Neuronal stem cell (in vitro differentiated cells): Measurements from ENCODE around the gene FNDC1.

Source experiments
- DNase-seq: peaks from one replicate; pipeline ENCODE4 v3.0.0-alpha.2; 2013; ENCODE audit warnings: low spot score
- H2AFZ ChIP-seq: one replicate; pipeline ENCODE4 v1.6.1; 2013; ENCODE audit warnings: mild to moderate bottlenecking, low read length, inconsistent platforms
- H2AK5ac ChIP-seq: 2 replicates; pipeline ENCODE4 v1.6.1; 2013; ENCODE audit warnings: low read depth, mild to moderate bottlenecking, inconsistent platforms, low read length, moderate library complexity, mixed read lengths
- H2BK120ac ChIP-seq: 2 replicates; pipeline ENCODE4 v1.6.1; 2013; ENCODE audit warnings: low read depth, mild to moderate bottlenecking, inconsistent platforms, low read length, moderate library complexity, mixed read lengths
- H2BK12ac ChIP-seq: one replicate; pipeline ENCODE4 v1.6.1; 2013; ENCODE audit warnings: low read length, inconsistent platforms
- H2BK15ac ChIP-seq: 2 replicates; pipeline ENCODE4 v1.6.1; 2013; ENCODE audit warnings: mild to moderate bottlenecking, low read length, inconsistent platforms, mixed read lengths
- H2BK5ac ChIP-seq: one replicate; pipeline ENCODE4 v1.6.1; 2013; ENCODE audit warnings: inconsistent platforms, mild to moderate bottlenecking, low read length, moderate library complexity
- H3K14ac ChIP-seq: one replicate; pipeline ENCODE4 v1.6.1; 2013; ENCODE audit warnings: low read length, inconsistent platforms
- H3K18ac ChIP-seq: 2 replicates; pipeline ENCODE4 v1.6.1; 2013; ENCODE audit warnings: low read length, inconsistent platforms
- H3K23ac ChIP-seq: 2 replicates; pipeline ENCODE4 v1.6.1; 2013; ENCODE audit warnings: low read depth, mild to moderate bottlenecking, mixed read lengths, low read length, inconsistent platforms; ENCODE audit not compliant: poor library complexity
- H3K27ac ChIP-seq: replicated peaks from 3 replicates; pipeline ENCODE4 v1.5.1; 2013; ENCODE audit warnings: low read length, inconsistent platforms
- H3K27me3 ChIP-seq, 3 experiments: 2 replicates each; pipeline ENCODE4 v1.6.1; 2013; ENCODE audit warnings: low read length in 3 of 3, mild to moderate bottlenecking in 2 of 3, inconsistent platforms in 1 of 3, low read depth in 1 of 3, mixed read lengths in 1 of 3, moderate library complexity in 1 of 3; ENCODE audit not compliant: control insufficient read depth in 3 of 3, insufficient read depth in 3 of 3
- H3K36me3 ChIP-seq, 2 donors: replicated peaks in 1 of 2; 2 replicates each; pipeline ENCODE4 v1.6.1; 2013; ENCODE audit warnings: low read length in 2 of 2; ENCODE audit not compliant: control insufficient read depth in 2 of 2, insufficient read depth in 2 of 2
- H3K4ac ChIP-seq: 2 replicates; pipeline ENCODE4 v1.6.1; 2013; ENCODE audit warnings: inconsistent platforms, mild to moderate bottlenecking, low read length, moderate library complexity
- H3K4me1 ChIP-seq, 2 donors: 1 replicate in 1 of 2; 2 replicates in 1 of 2; pipeline ENCODE4 v1.6.1; 2013; ENCODE audit warnings: low read length in 2 of 2, low read depth in 1 of 2; ENCODE audit not compliant: control insufficient read depth in 2 of 2, insufficient read depth in 1 of 2
- H3K4me2 ChIP-seq: one replicate; pipeline ENCODE4 v1.6.1; 2013; ENCODE audit warnings: mild to moderate bottlenecking, low read length, inconsistent platforms; ENCODE audit not compliant: insufficient read depth, poor library complexity, severe bottlenecking
- H3K4me3 ChIP-seq, 2 donors: 2 replicates each; pipeline ENCODE4 v1.5.1; 2013; ENCODE audit warnings: low read length in 2 of 2, mild to moderate bottlenecking in 2 of 2, inconsistent platforms in 1 of 2, moderate library complexity in 1 of 2
- H3K79me1 ChIP-seq: one replicate; pipeline ENCODE4 v1.6.1; 2013; ENCODE audit warnings: low read depth, mild to moderate bottlenecking, inconsistent platforms, low read length, moderate library complexity
- H3K9ac ChIP-seq: one replicate; pipeline ENCODE4 v1.6.1; 2013; ENCODE audit warnings: mild to moderate bottlenecking, low read depth, low read length, inconsistent platforms; ENCODE audit not compliant: poor library complexity
- H3K9me3 ChIP-seq, 2 donors: replicated peaks in 1 of 2; 2 replicates each; pipeline versions ENCODE3 to v1.6.1; 2013; ENCODE audit warnings: low read length in 2 of 2, mild to moderate bottlenecking in 2 of 2, inconsistent platforms in 1 of 2, low read depth in 1 of 2, mixed read lengths in 1 of 2, moderate library complexity in 1 of 2; ENCODE audit not compliant: control insufficient read depth in 2 of 2, insufficient read depth in 1 of 2
- H4K8ac ChIP-seq: one replicate; pipeline ENCODE4 v1.6.1; 2013; ENCODE audit warnings: low read depth, mild to moderate bottlenecking, inconsistent platforms, low read length, moderate library complexity
- H4K91ac ChIP-seq: one replicate; pipeline ENCODE4 v1.6.1; 2013; ENCODE audit warnings: low read length, low read depth, mild to moderate bottlenecking, inconsistent platforms; ENCODE audit not compliant: poor library complexity
- WGBS, 2 donors: extraction: QIAGEN DNeasy Blood & Tissue Kit; methylation state at CpG; one replicate each; pipeline ENCODE4 v1.1.7; 2013; ENCODE audit warnings: missing lambda C conversion rate in 2 of 2, mixed read lengths in 1 of 2; ENCODE audit not compliant: insufficient read length in 2 of 2, insufficient replicate concordance in 1 of 2; ENCODE audit errors: extremely low coverage in 2 of 2; 5-methylcytosine and 5-hydroxymethylcytosine counted together

FNDC1 gene

GRCh38 chr6:159307246-159307790 is 138.1 kb downstream of the FNDC1 start:
- no peak overlapping the region for H3K23ac ChIP-seq
- no peak overlapping the region for H4K8ac ChIP-seq
- no peak overlapping the region for H3K4me3 ChIP-seq
- no peak overlapping the region for H3K27ac ChIP-seq
- no peak overlapping the region for H2BK15ac ChIP-seq
- no CpG with 5 or more reads among the region's 2 CpGs for WGBS, 2 donors
- no peak overlapping the region for H2BK12ac ChIP-seq
- H3K4me2 ChIP-seq: no peak overlapping the region
- no peaks in the 10 kb centered on the region for H3K4me1 ChIP-seq
- no peak overlapping the region for H4K91ac ChIP-seq
- H3K9me3 ChIP-seq: no peaks in the 10 kb centered on the region
- H3K14ac ChIP-seq: no peak overlapping the region
- no peak overlapping the region for H2BK120ac ChIP-seq
- H3K18ac ChIP-seq: no peak overlapping the region
- no peak overlapping the region for H3K9ac ChIP-seq
- no peaks in the 10 kb centered on the region for H3K79me1 ChIP-seq
- no peak overlapping the region for H2AK5ac ChIP-seq
- no peak for DNase-seq
- H3K36me3 ChIP-seq: no peaks in the 10 kb centered on the region
- H3K27me3 ChIP-seq: no peaks in the 10 kb centered on the region
- no peak overlapping the region for H2BK5ac ChIP-seq
- H3K4ac ChIP-seq: no peak overlapping the region
- H2AFZ ChIP-seq: no peak overlapping the region

GRCh38 chr6:159308198-159308597 is 139.0 kb downstream of the FNDC1 start:
- no peak overlapping the region for H3K18ac ChIP-seq
- no peak overlapping the region for H3K9ac ChIP-seq
- H3K4me2 ChIP-seq: no peak overlapping the region
- H3K27me3 ChIP-seq: no peaks in the 10 kb centered on the region
- H3K4ac ChIP-seq: no peak overlapping the region
- no peak overlapping the region for H3K14ac ChIP-seq
- H3K79me1 ChIP-seq: no peaks in the 10 kb centered on the region
- no peak overlapping the region for H2BK15ac ChIP-seq
- H3K23ac ChIP-seq: no peak overlapping the region
- no peak for DNase-seq
- H4K91ac ChIP-seq: no peak overlapping the region
- H2AK5ac ChIP-seq: no peak overlapping the region
- no peak overlapping the region for H4K8ac ChIP-seq
- no peak overlapping the region for H2AFZ ChIP-seq
- H3K9me3 ChIP-seq: no peaks in the 10 kb centered on the region
- H3K27ac ChIP-seq: no peak overlapping the region
- H3K36me3 ChIP-seq: no peaks in the 10 kb centered on the region
- no peak overlapping the region for H3K4me3 ChIP-seq
- no peak overlapping the region for H2BK5ac ChIP-seq
- H2BK120ac ChIP-seq: no peak overlapping the region
- no peak overlapping the region for H2BK12ac ChIP-seq
- no CpG with 5 or more reads among the region's 1 CpG for WGBS, 2 donors
- no peaks in the 10 kb centered on the region for H3K4me1 ChIP-seq

- no peaks in the 10 kb centered on the region for H3K79me1 ChIP-seq
- no peaks in the 10 kb centered on the region for H3K36me3 ChIP-seq
- WGBS, 2 donors: no CpG with 5 or more reads among the region's 1 CpG
- H2AK5ac ChIP-seq: no peak overlapping the region
- H2AFZ ChIP-seq: no peak overlapping the region
- no peak overlapping the region for H3K4me2 ChIP-seq
- no peak overlapping the region for H3K4me3 ChIP-seq
- peaks cover 0 to 2% of the 10 kb centered on the region in 2 donors for H3K9me3 ChIP-seq
- H2BK12ac ChIP-seq: no peak overlapping the region
- H2BK5ac ChIP-seq: no peak overlapping the region
- H2BK15ac ChIP-seq: no peak overlapping the region
- H3K9ac ChIP-seq: no peak overlapping the region
- H3K18ac ChIP-seq: no peak overlapping the region
- H4K8ac ChIP-seq: no peak overlapping the region
- H3K14ac ChIP-seq: no peak overlapping the region
- no peak overlapping the region for H2BK120ac ChIP-seq
- no peak for DNase-seq
- no peaks in the 10 kb centered on the region for H3K4me1 ChIP-seq
- no peaks in the 10 kb centered on the region for H3K27me3 ChIP-seq
- no peak overlapping the region for H4K91ac ChIP-seq
- no peak overlapping the region for H3K27ac ChIP-seq
- no peak overlapping the region for H3K4ac ChIP-seq
- no peak overlapping the region for H3K23ac ChIP-seq
These were observed 140.5 kb downstream of the FNDC1 start for GRCh38 chr6:159309723-159310122.

GRCh38 chr6:159311618-159312017 is 142.4 kb downstream of the FNDC1 start:
- no peaks in the 10 kb centered on the region for H3K27me3 ChIP-seq
- no peak for DNase-seq
- H3K4me1 ChIP-seq: no peaks in the 10 kb centered on the region
- no peak overlapping the region for H3K23ac ChIP-seq
- no peak overlapping the region for H3K14ac ChIP-seq
- H2BK120ac ChIP-seq: no peak overlapping the region
- no peaks in the 10 kb centered on the region for H3K79me1 ChIP-seq
- H2BK5ac ChIP-seq: no peak overlapping the region
- no peaks in the 10 kb centered on the region for H3K36me3 ChIP-seq
- H3K18ac ChIP-seq: no peak overlapping the region
- H2BK12ac ChIP-seq: no peak overlapping the region
- no peak overlapping the region for H2AK5ac ChIP-seq
- no peak overlapping the region for H2BK15ac ChIP-seq
- WGBS, 2 donors: no CpG with 5 or more reads among the region's 4 CpGs
- no peak overlapping the region for H3K9ac ChIP-seq
- H3K4me3 ChIP-seq: no peak overlapping the region
- H4K91ac ChIP-seq: no peak overlapping the region
- H3K4me2 ChIP-seq: no peak overlapping the region
- peaks cover 0 to 2% of the 10 kb centered on the region in 2 donors for H3K9me3 ChIP-seq
- no peak overlapping the region for H2AFZ ChIP-seq
- H3K27ac ChIP-seq: no peak overlapping the region
- no peak overlapping the region for H4K8ac ChIP-seq
- H3K4ac ChIP-seq: no peak overlapping the region
